Measurements from ENCODE around the gene FAM114A1.

The FAM114A1 gene

GRCh38 chr4:38832624-38833528 is 34.7 kb upstream of the FAM114A1 start:
- H3K27me3 ChIP-seq (ENCODE audit: control insufficient read depth, insufficient read depth, low read length, poor library complexity, severe bottlenecking), result no peaks in the 10 kb centered on the region
- no peak overlapping the region for H3K27ac ChIP-seq (ENCODE audit: insufficient read depth, low read depth, low read length, poor library complexity, severe bottlenecking)
- H3K4me1 ChIP-seq (ENCODE audit: control insufficient read depth, insufficient read depth, low read length), result no peaks in the 10 kb centered on the region
- no peak overlapping the region for H3K4me3 ChIP-seq (ENCODE audit: insufficient read depth, low read depth, low read length)
- H3K9me3 ChIP-seq (ENCODE audit: control insufficient read depth, low read length), result peaks cover 4% of the 10 kb centered on the region
- WGBS, 2 experiments, result 91 to 94% methylated on average over 7 of the region's 7 CpGs
- H3K36me3 ChIP-seq (ENCODE audit: control insufficient read depth, insufficient read depth, low read length), result no peaks in the 10 kb centered on the region

GRCh38 chr4:38834570-38834969 is 33.0 kb upstream of the FAM114A1 start:
- H3K27ac ChIP-seq (ENCODE audit: insufficient read depth, low read depth, low read length, poor library complexity, severe bottlenecking), result no peak overlapping the region
- 97 to 100% methylated on average over 1 to 4 of the region's 4 CpGs for WGBS, 2 experiments

GRCh38 chr4:38837334-38837733 is 30.3 kb upstream of the FAM114A1 start:
- H3K4me1 ChIP-seq (ENCODE audit: control insufficient read depth, insufficient read depth, low read length), result no peaks in the 10 kb centered on the region
- peaks cover 4% of the 10 kb centered on the region for H3K9me3 ChIP-seq (ENCODE audit: control insufficient read depth, low read length)

More at GRCh38 chr4:38834570-38834969, 33.0 kb upstream of the FAM114A1 start:
- no peaks in the 10 kb centered on the region for H3K4me1 ChIP-seq (ENCODE audit: control insufficient read depth, insufficient read depth, low read length)
- peaks cover 4% of the 10 kb centered on the region for H3K9me3 ChIP-seq (ENCODE audit: control insufficient read depth, low read length)
- H3K36me3 ChIP-seq (ENCODE audit: control insufficient read depth, insufficient read depth, low read length), result no peaks in the 10 kb centered on the region
- H3K4me3 ChIP-seq (ENCODE audit: insufficient read depth, low read depth, low read length), result no peak overlapping the region
- no peaks in the 10 kb centered on the region for H3K27me3 ChIP-seq (ENCODE audit: control insufficient read depth, insufficient read depth, low read length, poor library complexity, severe bottlenecking)

GRCh38 chr4:38837849-38838248 is 29.8 kb upstream of the FAM114A1 start:
- Histone ChIP-seq H3K36me3 (ENCODE audit: control insufficient read depth, insufficient read depth, low read length) (no peaks in the 10 kb centered on the region), H3K27ac (ENCODE audit: insufficient read depth, low read depth, low read length, poor library complexity, severe bottlenecking) (no peak overlapping the region), H3K27me3 (ENCODE audit: control insufficient read depth, insufficient read depth, low read length, poor library complexity, severe bottlenecking) (no peaks in the 10 kb centered on the region), H3K4me1 (ENCODE audit: control insufficient read depth, insufficient read depth, low read length) (no peaks in the 10 kb centered on the region), H3K9me3 (ENCODE audit: control insufficient read depth, low read length) (peaks cover 4% of the 10 kb centered on the region), H3K4me3 (ENCODE audit: insufficient read depth, low read depth, low read length) (no peak overlapping the region)
- 92 to 100% methylated on average over 2 of the region's 2 CpGs for WGBS, 2 experiments

More at GRCh38 chr4:38837334-38837733, 30.3 kb upstream of the FAM114A1 start:
- no peaks in the 10 kb centered on the region for H3K36me3 ChIP-seq (ENCODE audit: control insufficient read depth, insufficient read depth, low read length)
- no peak overlapping the region for H3K4me3 ChIP-seq (ENCODE audit: insufficient read depth, low read depth, low read length)
- H3K27me3 ChIP-seq (ENCODE audit: control insufficient read depth, insufficient read depth, low read length, poor library complexity, severe bottlenecking), result no peaks in the 10 kb centered on the region
- H3K27ac ChIP-seq (ENCODE audit: insufficient read depth, low read depth, low read length, poor library complexity, severe bottlenecking), result no peak overlapping the region

- Histone ChIP-seq H3K36me3 (ENCODE audit: control insufficient read depth, insufficient read depth, low read length) (no peaks in the 10 kb centered on the region), H3K27ac (ENCODE audit: insufficient read depth, low read depth, low read length, poor library complexity, severe bottlenecking) (no peak overlapping the region), H3K9me3 (ENCODE audit: control insufficient read depth, low read length) (no peaks in the 10 kb centered on the region), H3K4me1 (ENCODE audit: control insufficient read depth, insufficient read depth, low read length) (no peaks in the 10 kb centered on the region), H3K27me3 (ENCODE audit: control insufficient read depth, insufficient read depth, low read length, poor library complexity, severe bottlenecking) (no peaks in the 10 kb centered on the region), H3K4me3 (ENCODE audit: insufficient read depth, low read depth, low read length) (no peak overlapping the region)
- WGBS, 2 experiments, result 65 to 67% methylated on average over 4 of the region's 4 CpGs
These were observed 24.6 kb upstream of the FAM114A1 start for GRCh38 chr4:38842994-38843393.

- Histone ChIP-seq H3K4me1 (ENCODE audit: control insufficient read depth, insufficient read depth, low read length) (no peaks in the 10 kb centered on the region), H3K9me3 (ENCODE audit: control insufficient read depth, low read length) (no peaks in the 10 kb centered on the region), H3K36me3 (ENCODE audit: control insufficient read depth, insufficient read depth, low read length) (no peaks in the 10 kb centered on the region), H3K27me3 (ENCODE audit: control insufficient read depth, insufficient read depth, low read length, poor library complexity, severe bottlenecking) (no peaks in the 10 kb centered on the region), H3K4me3 (ENCODE audit: insufficient read depth, low read depth, low read length) (no peak overlapping the region), H3K27ac (ENCODE audit: insufficient read depth, low read depth, low read length, poor library complexity, severe bottlenecking) (no peak overlapping the region)
- WGBS, 2 experiments, result 96 to 97% methylated on average over 2 to 3 of the region's 3 CpGs
These were observed 21.6 kb upstream of the FAM114A1 start for GRCh38 chr4:38846015-38846414.

GRCh38 chr4:38855466-38855865 is 12.1 kb upstream of the FAM114A1 start:
- H3K9me3 ChIP-seq (ENCODE audit: control insufficient read depth, low read length), result no peaks in the 10 kb centered on the region
- no peak overlapping the region for H3K27ac ChIP-seq (ENCODE audit: insufficient read depth, low read depth, low read length, poor library complexity, severe bottlenecking)
- no peak overlapping the region for H3K4me3 ChIP-seq (ENCODE audit: insufficient read depth, low read depth, low read length)
- no peaks in the 10 kb centered on the region for H3K36me3 ChIP-seq (ENCODE audit: control insufficient read depth, insufficient read depth, low read length)
- H3K27me3 ChIP-seq (ENCODE audit: control insufficient read depth, insufficient read depth, low read length, poor library complexity, severe bottlenecking), result no peaks in the 10 kb centered on the region
- H3K4me1 ChIP-seq (ENCODE audit: control insufficient read depth, insufficient read depth, low read length), result no peaks in the 10 kb centered on the region
- 93 to 98% methylated on average over 5 of the region's 5 CpGs for WGBS, 2 experiments

GRCh38 chr4:38856046-38856445 is 11.6 kb upstream of the FAM114A1 start:
- Histone ChIP-seq H3K27ac (ENCODE audit: insufficient read depth, low read depth, low read length, poor library complexity, severe bottlenecking) (no peak overlapping the region), H3K9me3 (ENCODE audit: control insufficient read depth, low read length) (no peaks in the 10 kb centered on the region), H3K36me3 (ENCODE audit: control insufficient read depth, insufficient read depth, low read length) (no peaks in the 10 kb centered on the region), H3K4me1 (ENCODE audit: control insufficient read depth, insufficient read depth, low read length) (no peaks in the 10 kb centered on the region), H3K4me3 (ENCODE audit: insufficient read depth, low read depth, low read length) (no peak overlapping the region), H3K27me3 (ENCODE audit: control insufficient read depth, insufficient read depth, low read length, poor library complexity, severe bottlenecking) (no peaks in the 10 kb centered on the region)
- WGBS, 2 experiments, result 84 to 89% methylated on average over 3 of the region's 4 CpGs

GRCh38 chr4:38856524-38857337 is 10.9 kb upstream of the FAM114A1 start, which contains the start of gene TLR6:
Gene TLR6, minus strand, starts transcription at chr4:38856817. Its CDS starts 27,344 bp downstream, at chr4:38829473.
- H3K27ac ChIP-seq (ENCODE audit: insufficient read depth, low read depth, low read length, poor library complexity, severe bottlenecking), result no peak within 1 kb of the TSS
- no peaks in the 10 kb centered on the region for H3K27me3 ChIP-seq (ENCODE audit: control insufficient read depth, insufficient read depth, low read length, poor library complexity, severe bottlenecking)
- H3K36me3 ChIP-seq (ENCODE audit: control insufficient read depth, insufficient read depth, low read length), result no peaks in the 10 kb centered on the region
- H3K9me3 ChIP-seq (ENCODE audit: control insufficient read depth, low read length), result no peaks in the 10 kb centered on the region
- no peaks in the 10 kb centered on the region for H3K4me1 ChIP-seq (ENCODE audit: control insufficient read depth, insufficient read depth, low read length)
- H3K4me3 ChIP-seq (ENCODE audit: insufficient read depth, low read depth, low read length), result no peak within 1 kb of the TSS
- WGBS, 2 experiments, result 48 to 51% methylated on average over 7 of the region's 8 CpGs
